Measurements from ENCODE around the gene B3GAT3.
"Not testable (repeated sequence)": the region's sequence is repeated elsewhere in the genome, so short reads cannot be mapped to it uniquely, and the experiment has no call there.

B3GAT3 gene

GRCh38 chr11:62577046-62577714 is 44.6 kb downstream of the B3GAT3 start:
- DNase-seq, result no peak

GRCh38 chr11:62575837-62576236 is 45.9 kb downstream of the B3GAT3 start:
- no peak for DNase-seq

DNA sequence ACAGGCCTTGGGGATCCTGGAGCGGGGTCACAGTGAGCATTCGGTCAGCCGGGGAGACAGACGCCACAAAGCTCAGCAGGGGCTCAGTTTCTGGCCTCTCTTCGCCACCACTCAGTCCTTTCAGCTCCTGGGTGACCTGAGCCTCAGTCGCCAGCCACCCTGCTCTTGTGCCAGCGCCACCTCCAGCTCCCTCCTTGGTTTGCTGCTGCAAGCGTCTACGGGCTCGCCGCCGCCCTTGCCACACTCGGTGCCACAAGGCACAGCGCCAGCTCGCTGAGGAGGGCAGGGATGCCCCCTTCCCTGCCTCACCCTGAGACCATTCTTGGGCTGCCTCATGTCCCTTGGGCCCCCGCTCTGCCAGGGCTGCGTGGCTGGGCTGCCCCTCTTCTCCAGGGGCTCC is 46.6 kb downstream of the B3GAT3 start:
- DNase-seq, result no peak

- peak; percentile 47 for DNase-seq
Measured at GRCh38 chr11:62574363-62575071, 47.3 kb downstream of the B3GAT3 start.

DNA sequence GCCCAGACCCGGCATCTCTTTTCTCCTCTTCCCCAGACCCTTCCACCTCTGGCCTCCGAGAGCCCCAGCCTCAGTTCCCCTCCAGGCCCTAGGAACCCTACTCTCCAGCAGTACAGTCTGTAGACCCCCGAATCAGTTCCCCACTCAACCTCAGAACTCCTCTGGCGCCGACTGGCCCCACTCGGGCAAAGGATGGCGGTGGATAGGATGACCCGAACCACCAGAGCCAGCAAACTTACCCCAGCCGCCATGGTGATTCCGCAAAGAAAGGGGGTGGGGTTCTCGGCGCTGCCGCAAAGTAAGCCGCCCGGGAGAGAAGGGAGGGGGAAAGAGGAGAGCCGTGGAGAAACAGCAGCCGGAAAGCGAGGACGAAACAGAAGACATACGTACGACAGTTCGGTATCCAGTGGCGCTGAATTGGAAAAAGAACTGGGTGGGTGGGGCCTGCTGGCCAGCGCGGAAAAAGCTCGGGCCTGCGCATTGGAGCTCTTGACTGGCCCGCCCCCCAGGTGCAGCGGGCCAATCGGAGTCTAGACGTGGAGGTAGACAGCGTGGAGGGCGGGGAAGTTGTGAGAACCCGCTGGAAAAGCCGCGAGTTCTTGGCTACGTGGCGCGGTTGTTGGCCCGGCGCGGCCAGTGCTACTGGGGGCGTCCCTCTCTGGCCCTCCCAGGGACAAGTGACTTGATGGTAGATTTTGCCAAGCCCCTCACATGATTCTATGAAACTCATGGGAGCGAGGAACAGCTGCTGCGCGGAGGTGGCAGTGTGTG is 48.0 kb downstream of the B3GAT3 start, which contains the start of gene EEF1G:
TSS of gene EEF1G (minus strand) at position 300 of the 771 bp plus-strand sequence. CDS start at position 251, 49 bp downstream.
- peak; percentile 100 for DNase-seq

DNA sequence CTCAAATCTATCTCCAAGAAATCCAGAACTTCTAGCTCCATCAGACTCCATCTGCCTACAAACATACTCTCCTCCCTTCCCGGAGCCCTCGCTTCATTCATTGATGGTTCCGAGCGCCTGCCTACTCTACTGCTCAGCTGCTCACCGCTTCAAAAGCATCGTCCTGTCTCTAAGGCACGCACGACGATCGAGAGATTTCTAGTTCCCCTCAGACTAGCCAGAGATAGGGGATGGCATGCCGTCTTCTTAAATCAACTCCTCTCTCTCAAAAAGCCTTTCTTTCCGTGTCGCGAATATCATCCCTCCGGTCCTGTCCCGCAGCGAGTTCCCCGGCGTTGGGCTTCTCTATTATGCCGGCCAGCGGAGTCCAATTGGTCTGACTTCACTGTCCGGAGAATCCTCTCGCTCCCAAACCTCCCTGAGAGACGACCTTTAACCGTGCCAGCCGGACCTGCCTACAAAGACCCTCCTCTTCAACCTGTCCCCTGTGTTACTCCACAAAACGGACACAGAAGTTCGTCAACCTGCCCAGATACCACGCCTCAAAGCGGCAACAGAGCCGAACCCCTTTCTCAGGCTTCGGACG is 48.7 kb downstream of the B3GAT3 start:
- peak; percentile 64 for DNase-seq

DNA sequence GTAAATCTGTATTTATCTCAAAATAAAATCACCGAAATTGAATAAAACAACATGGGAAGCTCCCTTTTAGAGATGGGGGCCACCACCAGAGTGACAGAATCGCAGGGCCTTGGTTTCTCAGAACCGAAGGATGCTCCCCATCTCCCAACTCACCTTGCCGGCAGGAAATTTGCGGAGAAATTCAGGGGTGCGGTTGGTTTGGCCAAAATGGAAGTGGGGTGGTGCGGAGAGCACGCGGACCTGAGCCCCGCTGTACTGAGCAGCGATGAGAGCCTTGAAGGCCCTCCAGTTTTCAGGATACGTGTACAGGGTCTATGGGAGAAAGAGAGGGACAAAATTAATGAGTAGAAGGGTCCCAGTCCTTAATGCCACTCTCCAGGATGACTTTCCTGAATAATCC is 49.4 kb downstream of the B3GAT3 start:
- DNase-seq, result no peak

- DNase-seq, result not testable (repeated sequence)
Measured at GRCh38 chr11:62571493-62571892, 50.3 kb downstream of the B3GAT3 start.

GRCh38 chr11:62570903-62571302 is 50.9 kb downstream of the B3GAT3 start:
- DNase-seq, result not testable (repeated sequence)

GRCh38 chr11:62569611-62570010 is 52.2 kb downstream of the B3GAT3 start:
- no peak for DNase-seq

- no peak for DNase-seq
Measured at GRCh38 chr11:62567018-62567633, 54.7 kb downstream of the B3GAT3 start.

GRCh38 chr11:62566247-62566646 is 55.5 kb downstream of the B3GAT3 start:
- no peak for DNase-seq

Measured in hematopoietic multipotent progenitor cell treated with erythropoietin and hydrocortisone succinate and interleukin-3 and kit ligand, for 6 days (in vitro differentiated cells).